Neural cell (in vitro differentiated cells): ENCODE results near the gene FEN1. TPM values are rescaled to one million over a fixed set of nuclear protein-coding genes. Genes with fewer than 3 reads are reported as not detected.

Experiments
- H2AFZ ChIP-seq: fragments of 200-600, 300-800 bp; sonication (generic), shearing (Covaris generic); 2 replicates; pipeline ENCODE4 v1.6.0; 2014; ENCODE audit warnings: low read depth, mild to moderate bottlenecking, antibody characterized with exemption, low read length, moderate library complexity
- H3F3A ChIP-seq: fragments of 200-600 bp; shearing (Covaris generic); 2 replicates; pipeline ENCODE4 v1.6.1; 2016; ENCODE audit warnings: mild to moderate bottlenecking, moderate library complexity, mixed read lengths, antibody characterized with exemption, low read length; ENCODE audit not compliant: insufficient read depth, poor library complexity, severe bottlenecking
- H3K27ac ChIP-seq: fragments of 200-600, 300-800 bp; sonication (generic), shearing (Covaris generic); 2 replicates; pipeline ENCODE4 v1.5.1; 2014; ENCODE audit warnings: mild to moderate bottlenecking, low read length, moderate library complexity
- H3K27me3 ChIP-seq: fragments of 300-800, 200-600 bp; sonication (generic), shearing (Covaris generic); 2 replicates; pipeline ENCODE4 v1.6.0; 2014; ENCODE audit warnings: mild to moderate bottlenecking, low read depth, low read length, moderate library complexity; ENCODE audit not compliant: insufficient read depth
- H3K36me3 ChIP-seq: fragments of 300-800, 200-600 bp; sonication (generic), shearing (Covaris generic); 2 replicates; pipeline ENCODE4 v1.5.1; 2014; ENCODE audit warnings: mild to moderate bottlenecking, antibody characterized with exemption, low read length, moderate library complexity; ENCODE audit not compliant: insufficient read depth
- H3K4me2 ChIP-seq: fragments of 300-800, 200-600 bp; sonication (generic), shearing (Covaris generic); 2 replicates; pipeline ENCODE4 v1.6.0; 2014; ENCODE audit warnings: mild to moderate bottlenecking, low read length
- H3K4me3 ChIP-seq: fragments of 300-800, 200-600 bp; sonication (generic), shearing (Covaris generic); 2 replicates; pipeline ENCODE4 v1.5.1; 2014; ENCODE audit warnings: mild to moderate bottlenecking, low read length, moderate library complexity
- H3K79me2 ChIP-seq: fragments of 200-600 bp; shearing (Covaris generic); replicated peaks from 2 replicates; pipeline ENCODE4 v1.6.0; 2014; ENCODE audit warnings: mild to moderate bottlenecking, low read length, moderate library complexity; ENCODE audit not compliant: insufficient read depth
- H3K9ac ChIP-seq: fragments of 300-800, 200-600 bp; sonication (generic), shearing (Covaris generic); 2 replicates; pipeline ENCODE4 v1.6.1; 2016; ENCODE audit warnings: mild to moderate bottlenecking, low read length, mixed read lengths
- H3K9me2 ChIP-seq: fragments of 200-600 bp; shearing (Covaris generic); 2 replicates; pipeline ENCODE4 v1.6.1; 2016; ENCODE audit warnings: mild to moderate bottlenecking, low read length, mixed read lengths; ENCODE audit not compliant: insufficient read depth
- H3K9me3 ChIP-seq: fragments of 200-600, 300-800 bp; sonication (generic), shearing (Covaris generic); 2 replicates; pipeline ENCODE4 v1.6.1; 2016; ENCODE audit warnings: mild to moderate bottlenecking, mixed run types, low read length, moderate library complexity, mixed read lengths
- H4K20me1 ChIP-seq: fragments of 200-600 bp; shearing (Covaris generic); 2 replicates; pipeline ENCODE4 v1.6.1; 2016; ENCODE audit warnings: mild to moderate bottlenecking, mixed run types; ENCODE audit not compliant: insufficient read depth
- EP300 ChIP-seq: fragments of 450-650 bp; conservative IDR thresholded peaks from 2 replicates; pipeline ENCODE4 v1.6.1; 2014; ENCODE audit warnings: antibody characterized with exemption, mild to moderate bottlenecking, moderate library complexity; ENCODE audit not compliant: poor library complexity, severe bottlenecking
- EZH2 ChIP-seq: fragments of 200-600, 300-800 bp; shearing (Covaris generic), sonication (generic); IDR thresholded peaks from 2 replicates; pipeline ENCODE4 v1.6.1; 2014; ENCODE audit warnings: antibody characterized with exemption, low read length, borderline replicate concordance, mild to moderate bottlenecking; ENCODE audit not compliant: insufficient read depth, poor library complexity, severe bottlenecking
- MXI1 ChIP-seq: fragments of 450-650 bp; conservative IDR thresholded peaks from 2 replicates; pipeline ENCODE4 v1.6.1; 2014; ENCODE audit warnings: antibody characterized with exemption, mild to moderate bottlenecking; ENCODE audit not compliant: poor library complexity, severe bottlenecking
- POLR2AphosphoS5 ChIP-seq: IDR thresholded peaks from 2 replicates; pipeline ENCODE4 v1.6.1; 2012
- RAD21 ChIP-seq: fragments of 450-650 bp; conservative IDR thresholded peaks from 2 replicates; pipeline ENCODE4 v1.6.1; 2014; ENCODE audit warnings: antibody characterized with exemption, mild to moderate bottlenecking, moderate library complexity
- SMC3 ChIP-seq: fragments of 450-650 bp; conservative IDR thresholded peaks from 2 replicates; pipeline ENCODE4 v1.6.1; 2014; ENCODE audit warnings: antibody characterized with exemption, mild to moderate bottlenecking, moderate library complexity; ENCODE audit not compliant: poor library complexity
- TAF1 ChIP-seq: IDR thresholded peaks from 2 replicates; pipeline ENCODE4 v1.6.1; 2012; ENCODE audit warnings: low read depth
- polyA plus RNA-seq: library from polyadenylated mRNA; depleted of rRNA; stranded (reverse); fragments of >200 nt; gene quantifications from 2 replicates; pipeline ENCODE4 v1.2.3, GENCODE V29; 2014
- TF ChIP-seq, protein P1 (sequence below): IDR thresholded peaks from 2 replicates; pipeline ENCODE4 v1.6.1; 2012; ENCODE audit warnings: borderline replicate concordance
- TF ChIP-seq, protein P2 (sequence below): fragments of 450-650 bp; IDR thresholded peaks from 2 replicates; pipeline ENCODE4 v1.5.1; 2014; ENCODE audit warnings: antibody characterized with exemption, mild to moderate bottlenecking, moderate library complexity; ENCODE audit not compliant: poor library complexity, severe bottlenecking

The FEN1 gene
- polyA plus RNA-seq, 1 donor from 2014 or later = 27.2 TPM

DNA sequence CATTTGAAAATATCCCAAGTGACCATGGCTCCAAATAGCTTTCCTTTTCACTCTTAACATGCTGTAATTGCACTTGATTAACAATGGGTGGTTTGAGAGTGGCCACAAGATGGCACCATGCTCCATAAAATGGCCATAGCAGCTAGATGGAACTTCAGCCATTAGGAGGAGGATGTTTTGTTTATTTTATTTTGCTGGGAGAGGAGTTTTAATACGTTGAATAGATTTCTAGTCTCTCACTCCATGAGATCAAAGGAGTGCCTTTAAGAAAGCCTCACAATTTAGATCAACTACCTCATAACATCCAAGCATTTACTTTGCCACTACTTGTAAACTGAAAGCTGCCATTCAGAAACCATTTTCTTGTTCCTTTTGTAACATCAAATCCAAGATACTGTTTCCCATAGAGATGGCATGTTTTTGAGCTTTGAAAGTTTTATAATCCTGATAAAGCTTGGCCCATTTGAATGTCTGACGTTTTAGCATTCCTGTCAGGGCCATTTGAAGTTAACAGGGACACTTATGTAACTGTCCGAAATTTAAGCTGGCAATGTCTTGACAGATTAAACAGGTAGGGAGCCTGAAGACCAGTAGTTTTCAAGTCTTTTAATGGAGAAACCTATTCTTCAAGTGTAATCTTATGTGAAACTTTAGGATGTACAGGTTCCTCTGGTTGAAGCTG lies 4.7 kb downstream of the FEN1 start:
- H3K27ac ChIP-seq = no peak overlapping the region
- TF ChIP-seq RAD21 (peak; percentile 91), EP300 (no peak), POLR2AphosphoS5 (peak; percentile 24), EZH2 (no peak), SMC3 (peak; percentile 95), MXI1 (no peak)
- TF ChIP-seq, protein P1, sequence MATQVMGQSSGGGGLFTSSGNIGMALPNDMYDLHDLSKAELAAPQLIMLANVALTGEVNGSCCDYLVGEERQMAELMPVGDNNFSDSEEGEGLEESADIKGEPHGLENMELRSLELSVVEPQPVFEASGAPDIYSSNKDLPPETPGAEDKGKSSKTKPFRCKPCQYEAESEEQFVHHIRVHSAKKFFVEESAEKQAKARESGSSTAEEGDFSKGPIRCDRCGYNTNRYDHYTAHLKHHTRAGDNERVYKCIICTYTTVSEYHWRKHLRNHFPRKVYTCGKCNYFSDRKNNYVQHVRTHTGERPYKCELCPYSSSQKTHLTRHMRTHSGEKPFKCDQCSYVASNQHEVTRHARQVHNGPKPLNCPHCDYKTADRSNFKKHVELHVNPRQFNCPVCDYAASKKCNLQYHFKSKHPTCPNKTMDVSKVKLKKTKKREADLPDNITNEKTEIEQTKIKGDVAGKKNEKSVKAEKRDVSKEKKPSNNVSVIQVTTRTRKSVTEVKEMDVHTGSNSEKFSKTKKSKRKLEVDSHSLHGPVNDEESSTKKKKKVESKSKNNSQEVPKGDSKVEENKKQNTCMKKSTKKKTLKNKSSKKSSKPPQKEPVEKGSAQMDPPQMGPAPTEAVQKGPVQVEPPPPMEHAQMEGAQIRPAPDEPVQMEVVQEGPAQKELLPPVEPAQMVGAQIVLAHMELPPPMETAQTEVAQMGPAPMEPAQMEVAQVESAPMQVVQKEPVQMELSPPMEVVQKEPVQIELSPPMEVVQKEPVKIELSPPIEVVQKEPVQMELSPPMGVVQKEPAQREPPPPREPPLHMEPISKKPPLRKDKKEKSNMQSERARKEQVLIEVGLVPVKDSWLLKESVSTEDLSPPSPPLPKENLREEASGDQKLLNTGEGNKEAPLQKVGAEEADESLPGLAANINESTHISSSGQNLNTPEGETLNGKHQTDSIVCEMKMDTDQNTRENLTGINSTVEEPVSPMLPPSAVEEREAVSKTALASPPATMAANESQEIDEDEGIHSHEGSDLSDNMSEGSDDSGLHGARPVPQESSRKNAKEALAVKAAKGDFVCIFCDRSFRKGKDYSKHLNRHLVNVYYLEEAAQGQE = no peak
- TF ChIP-seq, protein P2, sequence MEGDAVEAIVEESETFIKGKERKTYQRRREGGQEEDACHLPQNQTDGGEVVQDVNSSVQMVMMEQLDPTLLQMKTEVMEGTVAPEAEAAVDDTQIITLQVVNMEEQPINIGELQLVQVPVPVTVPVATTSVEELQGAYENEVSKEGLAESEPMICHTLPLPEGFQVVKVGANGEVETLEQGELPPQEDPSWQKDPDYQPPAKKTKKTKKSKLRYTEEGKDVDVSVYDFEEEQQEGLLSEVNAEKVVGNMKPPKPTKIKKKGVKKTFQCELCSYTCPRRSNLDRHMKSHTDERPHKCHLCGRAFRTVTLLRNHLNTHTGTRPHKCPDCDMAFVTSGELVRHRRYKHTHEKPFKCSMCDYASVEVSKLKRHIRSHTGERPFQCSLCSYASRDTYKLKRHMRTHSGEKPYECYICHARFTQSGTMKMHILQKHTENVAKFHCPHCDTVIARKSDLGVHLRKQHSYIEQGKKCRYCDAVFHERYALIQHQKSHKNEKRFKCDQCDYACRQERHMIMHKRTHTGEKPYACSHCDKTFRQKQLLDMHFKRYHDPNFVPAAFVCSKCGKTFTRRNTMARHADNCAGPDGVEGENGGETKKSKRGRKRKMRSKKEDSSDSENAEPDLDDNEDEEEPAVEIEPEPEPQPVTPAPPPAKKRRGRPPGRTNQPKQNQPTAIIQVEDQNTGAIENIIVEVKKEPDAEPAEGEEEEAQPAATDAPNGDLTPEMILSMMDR = peak; percentile 93
- H3K9me3 ChIP-seq = no peaks in the 10 kb centered on the region
- H4K20me1 ChIP-seq = no peaks in the 10 kb centered on the region
- H3K9me2 ChIP-seq = no peaks in the 10 kb centered on the region
- H3K4me2 ChIP-seq = no peak overlapping the region
- H3K27me3 ChIP-seq = no peaks in the 10 kb centered on the region
- no peaks in the 10 kb centered on the region for H3F3A ChIP-seq
- H3K4me3 ChIP-seq = no peak overlapping the region
- H3K36me3 ChIP-seq = no peaks in the 10 kb centered on the region
- H2AFZ ChIP-seq = no peak overlapping the region
- no peak overlapping the region for H3K9ac ChIP-seq
- H3K79me2 ChIP-seq = peaks cover 21% of the 10 kb centered on the region

DNA sequence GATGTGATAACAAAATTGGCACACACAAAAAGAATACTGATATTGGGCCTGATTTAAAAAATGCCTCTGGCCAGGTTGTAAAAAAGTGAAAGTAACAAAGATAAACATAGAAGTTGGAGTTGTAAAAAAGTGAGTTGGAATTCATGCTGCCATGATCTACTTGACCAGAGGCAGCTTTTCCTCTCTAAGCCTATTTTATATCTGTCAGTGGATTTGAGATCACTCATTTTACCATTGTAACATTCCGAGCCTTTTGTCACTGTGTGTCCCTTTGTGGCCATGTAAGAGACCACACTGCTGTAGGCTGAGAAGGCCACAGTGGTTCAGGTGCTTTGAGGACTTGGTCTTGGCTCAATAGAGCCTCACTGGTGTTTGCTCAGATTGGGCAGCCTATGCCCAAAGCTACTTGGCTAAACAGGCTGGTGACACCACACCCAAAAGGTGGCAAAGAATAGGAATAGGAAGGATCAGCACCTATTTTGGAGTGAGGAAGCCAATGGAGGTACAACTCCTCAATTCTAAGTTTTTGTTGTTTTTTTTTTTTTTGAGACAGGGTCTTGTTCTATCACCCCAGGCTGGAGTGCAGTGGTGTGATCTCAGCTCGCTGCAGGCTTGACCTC lies 7.1 kb downstream of the FEN1 start:
- Histone ChIP-seq H3K9me2 (no peaks in the 10 kb centered on the region), H3K4me2 (no peak overlapping the region), H3K4me3 (no peak overlapping the region), H3K27me3 (no peaks in the 10 kb centered on the region), H3K79me2 (peaks cover under 1% of the 10 kb centered on the region), H3K9ac (no peak overlapping the region), H2AFZ (no peak overlapping the region), H3K9me3 (no peaks in the 10 kb centered on the region), H3F3A (no peaks in the 10 kb centered on the region), H3K36me3 (peaks cover 6% of the 10 kb centered on the region), H3K27ac (no peak overlapping the region), H4K20me1 (no peaks in the 10 kb centered on the region)
- no peak for TF ChIP-seq RAD21
- TF ChIP-seq, protein P1 = no peak
- TF ChIP-seq, protein P2 = no peak
- TF ChIP-seq SMC3 = no peak
- TF ChIP-seq EZH2 = no peak
- no peak for TF ChIP-seq POLR2AphosphoS5
- no peak for TF ChIP-seq EP300
- no peak for TF ChIP-seq MXI1
- no peak for TF ChIP-seq TAF1
